Stimulated activated CD8-positive, alpha-beta memory T cell treated with anti-CD3 and anti-CD28 coated beads, Interleukin-15, amount 100 ng/mL, for 1 hour (primary cell): ENCODE data around the gene MPC1.
"Not testable (repeated sequence)": the region's sequence is repeated elsewhere in the genome, so short reads cannot be mapped to it uniquely, and the experiment has no call there.

Experiments
- DNase-seq: peaks from one replicate; pipeline ENCODE4 v3.0.0-alpha.2; 2020; ENCODE audit warnings: low read depth

The MPC1 gene

DNA sequence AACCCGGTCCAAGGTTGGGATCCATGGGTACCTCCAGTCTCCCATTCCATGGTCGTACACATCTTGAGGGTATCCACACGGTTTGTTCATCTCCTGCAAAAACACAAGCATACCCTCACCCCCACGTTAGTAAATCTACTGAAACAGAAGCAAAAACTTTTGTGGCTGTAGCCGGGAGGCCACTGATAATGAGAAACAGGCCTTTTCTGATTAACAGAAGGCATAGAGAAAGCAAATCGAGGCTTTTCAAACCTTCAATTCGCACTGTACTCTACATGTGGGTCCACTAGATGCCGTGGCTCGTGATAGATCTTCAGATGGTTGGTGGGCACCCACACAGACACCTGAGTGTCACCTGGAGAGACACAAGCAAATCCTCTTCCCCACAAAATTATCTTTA is 37.1 kb downstream of the MPC1 start:
- DNase-seq = not testable (repeated sequence)

DNA sequence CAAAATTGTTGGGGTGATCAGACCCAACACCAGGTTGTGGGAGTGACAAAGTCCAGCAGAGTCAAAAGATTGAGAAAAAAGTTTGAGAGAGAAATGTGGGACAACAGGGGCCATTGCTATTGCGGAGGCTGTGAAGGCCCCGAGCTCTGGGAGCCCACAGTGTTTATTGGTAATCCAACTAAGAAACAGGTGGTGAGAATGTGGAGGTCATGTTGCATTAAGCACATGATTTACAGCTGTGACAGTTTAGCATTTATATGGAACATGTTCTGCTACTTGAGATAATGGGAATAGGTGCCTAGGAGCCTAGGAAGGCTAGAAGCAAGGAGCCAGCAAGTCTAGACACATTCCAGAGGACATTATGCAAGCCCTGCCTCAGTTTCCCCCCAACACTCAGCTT is 37.8 kb downstream of the MPC1 start:
- not testable (repeated sequence) for DNase-seq

DNA sequence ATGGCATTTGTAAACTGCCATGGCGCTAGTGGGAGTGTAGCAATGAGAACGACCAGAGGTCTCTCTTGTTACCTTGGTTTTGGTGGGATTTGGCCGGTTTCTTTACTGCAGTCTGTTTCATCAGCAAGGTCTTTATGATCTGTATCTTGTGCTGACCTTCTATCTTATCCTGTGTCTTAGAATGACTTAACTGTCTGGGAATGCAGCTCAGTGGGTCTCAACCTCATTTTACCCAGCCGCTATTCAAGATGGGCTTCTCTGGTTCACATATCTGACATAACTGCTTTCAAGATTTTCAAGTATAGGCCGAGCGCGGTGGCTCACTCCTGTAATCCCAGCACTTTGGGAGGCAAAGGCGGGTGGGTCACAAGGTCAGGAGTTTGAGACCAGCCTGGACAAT is 38.5 kb downstream of the MPC1 start:
- DNase-seq = no peak

GRCh38 chr6:166343150-166343487 is 39.6 kb downstream of the MPC1 start:
- no peak for DNase-seq

DNA sequence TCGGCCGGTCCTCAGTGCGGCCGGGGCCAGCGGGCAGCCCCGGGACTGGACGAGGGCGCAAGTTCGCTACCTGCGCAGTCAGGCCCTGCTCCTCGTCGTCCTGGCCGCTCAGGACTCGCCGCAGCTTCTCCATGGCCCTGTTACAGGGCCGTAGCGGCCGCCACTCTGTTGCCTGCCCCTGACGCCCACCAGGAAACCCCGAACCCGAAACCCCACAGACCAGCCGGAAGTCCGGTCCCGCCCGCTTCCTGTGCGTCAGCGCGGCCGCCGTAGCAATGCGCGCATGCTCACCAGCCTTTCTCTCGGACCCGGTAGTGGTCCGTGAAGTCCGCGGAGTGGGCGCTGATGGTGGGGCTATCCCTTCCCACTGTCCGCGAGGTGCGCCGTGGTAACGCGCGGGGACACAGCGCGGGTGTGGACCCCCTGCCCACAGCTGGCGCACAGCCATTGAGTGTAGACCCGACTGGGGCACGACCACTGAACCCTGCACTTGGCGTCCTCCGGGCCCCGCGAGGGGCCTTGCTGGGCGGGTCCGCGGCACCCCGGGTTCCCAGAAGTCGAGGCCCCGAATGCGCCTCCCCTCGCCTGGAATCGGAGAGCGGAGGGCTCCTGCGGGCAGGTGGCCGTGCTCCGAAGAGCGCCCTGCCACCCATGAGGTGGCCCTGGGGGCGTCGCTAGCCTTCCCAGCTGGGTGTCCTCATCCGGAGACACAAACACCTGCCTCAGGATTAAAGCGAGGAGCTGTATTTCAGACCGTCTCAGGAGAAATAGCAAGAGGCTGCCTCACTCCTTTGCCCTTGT is 40.2 kb downstream of the MPC1 start, which contains the start of gene SFT2D1:
Gene SFT2D1, minus strand, starts transcription at position 197 of the 801 bp plus-strand sequence. Its CDS starts 64 bp downstream, at position 133.
- DNase-seq = peak; percentile 50

GRCh38 chr6:166341977-166342348 is 40.8 kb downstream of the MPC1 start:
- no peak for DNase-seq

- no peak for DNase-seq
Observed at GRCh38 chr6:166341464-166341863, 41.3 kb downstream of the MPC1 start.

- DNase-seq = no peak
Observed at GRCh38 chr6:166338854-166339253, 43.9 kb downstream of the MPC1 start.

- DNase-seq = no peak
Observed at GRCh38 chr6:166336847-166337246, 45.9 kb downstream of the MPC1 start.

- no peak for DNase-seq
Observed at GRCh38 chr6:166335378-166336302, 47.1 kb downstream of the MPC1 start.

GRCh38 chr6:166334878-166335277 is 47.9 kb downstream of the MPC1 start:
- no peak for DNase-seq

DNA sequence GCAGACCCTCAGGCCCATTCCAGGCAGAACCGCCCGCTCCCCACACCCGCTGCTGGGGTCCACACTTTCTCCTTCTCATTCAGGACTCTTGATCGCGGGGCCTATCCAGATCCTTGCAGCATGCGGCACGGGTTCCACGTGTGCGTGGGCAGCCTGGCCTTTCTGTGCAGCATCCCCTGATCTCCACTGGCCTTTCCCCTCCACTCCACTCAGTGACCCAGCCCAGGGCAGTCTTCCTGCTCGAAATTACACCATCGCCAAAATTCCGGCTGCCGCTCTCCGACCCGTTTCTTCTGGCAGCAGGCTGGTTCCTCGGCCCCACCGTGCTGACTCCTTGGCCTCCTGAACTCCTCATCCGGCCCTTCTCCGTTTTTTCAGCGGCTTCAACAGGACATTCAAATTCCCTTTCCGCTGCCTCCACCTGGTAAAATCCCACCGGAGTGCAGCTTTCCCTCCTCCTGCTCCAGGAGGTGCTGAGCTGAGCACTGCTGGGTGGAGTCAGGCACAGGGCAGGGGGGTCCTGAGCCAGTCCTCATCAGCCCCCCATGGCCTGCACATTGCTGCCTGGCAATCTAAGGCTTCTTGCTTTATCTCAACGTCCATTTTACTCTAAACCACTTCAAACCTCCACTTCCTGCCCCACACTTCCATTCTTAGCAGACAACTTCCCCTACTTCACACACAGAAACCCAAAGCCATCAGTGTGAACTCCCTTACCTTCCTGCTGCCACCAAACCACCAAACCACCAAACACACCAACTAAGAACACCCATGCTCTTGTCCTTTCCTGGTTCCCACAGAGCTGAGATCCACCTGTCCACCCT is 49.4 kb downstream of the MPC1 start:
- DNase-seq = peak; percentile 7

GRCh38 chr6:166331503-166332415 is 51.0 kb downstream of the MPC1 start:
- no peak for DNase-seq

DNA sequence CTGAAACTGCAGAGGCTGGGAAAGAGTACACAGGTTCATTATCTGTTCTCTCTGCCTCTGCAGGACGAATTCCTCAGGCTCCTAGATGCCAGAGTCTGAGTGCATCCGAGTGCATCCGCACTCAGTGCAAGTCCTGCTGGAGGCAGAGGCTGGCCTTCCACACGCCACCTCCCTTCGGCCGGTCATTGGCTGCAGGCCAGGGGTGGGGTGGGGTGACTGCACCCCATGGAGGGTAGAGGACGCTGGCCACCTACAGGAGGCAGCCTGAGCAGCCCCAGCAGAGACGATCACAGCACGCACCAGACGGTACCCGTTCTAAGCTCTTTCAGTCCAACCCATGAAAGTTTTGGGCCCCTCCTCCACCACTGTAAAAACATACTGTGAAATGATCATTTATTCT is 52.1 kb downstream of the MPC1 start:
- no peak for DNase-seq

GRCh38 chr6:166325383-166326042 is 57.2 kb downstream of the MPC1 start:
- no peak for DNase-seq

- no peak for DNase-seq
Observed at GRCh38 chr6:166323395-166323794, 59.3 kb downstream of the MPC1 start.

GRCh38 chr6:166318649-166319600 is 63.8 kb downstream of the MPC1 start:
- DNase-seq = no peak

DNA sequence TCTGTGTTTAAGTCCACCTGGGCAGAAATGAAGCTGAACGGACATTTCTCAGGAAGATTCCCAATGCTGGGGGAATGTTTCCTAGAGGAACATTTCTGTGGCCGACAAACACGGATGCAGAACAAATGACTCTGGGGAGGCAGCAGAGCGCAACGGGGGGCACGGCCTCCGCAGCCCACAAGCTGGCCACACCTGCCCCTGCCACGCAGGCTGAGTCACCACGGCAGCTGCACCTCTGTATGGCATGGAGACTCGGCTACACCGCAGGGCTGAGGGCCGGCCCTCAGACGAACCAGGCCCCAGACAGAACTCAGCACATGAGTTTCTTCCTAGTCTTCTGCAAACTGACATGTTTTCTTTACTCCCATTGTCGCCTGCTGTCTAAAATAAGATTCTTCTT is 64.5 kb downstream of the MPC1 start:
- no peak for DNase-seq
